Measurements from ENCODE around the gene THADA.

DNA sequence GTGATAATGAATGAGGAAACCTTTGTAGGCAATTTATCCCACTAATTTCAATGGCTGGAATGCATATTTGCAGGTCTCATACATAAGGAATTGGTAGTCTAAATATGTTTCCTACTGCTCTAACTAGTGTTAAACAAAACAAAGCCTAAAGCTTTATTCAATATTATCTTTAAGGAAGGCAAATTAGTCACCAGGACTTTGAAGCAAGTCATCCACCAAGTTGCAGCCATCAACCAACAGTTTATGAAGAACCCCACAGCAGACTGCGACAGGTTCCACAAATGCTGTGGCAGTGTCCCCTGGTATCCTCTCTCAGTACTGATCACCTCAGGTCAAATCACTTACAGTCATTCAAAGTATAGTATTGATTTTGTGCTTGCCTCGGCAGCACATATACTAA lies 187.9 kb downstream of the THADA start:
- TF ChIP-seq, protein P1, sequence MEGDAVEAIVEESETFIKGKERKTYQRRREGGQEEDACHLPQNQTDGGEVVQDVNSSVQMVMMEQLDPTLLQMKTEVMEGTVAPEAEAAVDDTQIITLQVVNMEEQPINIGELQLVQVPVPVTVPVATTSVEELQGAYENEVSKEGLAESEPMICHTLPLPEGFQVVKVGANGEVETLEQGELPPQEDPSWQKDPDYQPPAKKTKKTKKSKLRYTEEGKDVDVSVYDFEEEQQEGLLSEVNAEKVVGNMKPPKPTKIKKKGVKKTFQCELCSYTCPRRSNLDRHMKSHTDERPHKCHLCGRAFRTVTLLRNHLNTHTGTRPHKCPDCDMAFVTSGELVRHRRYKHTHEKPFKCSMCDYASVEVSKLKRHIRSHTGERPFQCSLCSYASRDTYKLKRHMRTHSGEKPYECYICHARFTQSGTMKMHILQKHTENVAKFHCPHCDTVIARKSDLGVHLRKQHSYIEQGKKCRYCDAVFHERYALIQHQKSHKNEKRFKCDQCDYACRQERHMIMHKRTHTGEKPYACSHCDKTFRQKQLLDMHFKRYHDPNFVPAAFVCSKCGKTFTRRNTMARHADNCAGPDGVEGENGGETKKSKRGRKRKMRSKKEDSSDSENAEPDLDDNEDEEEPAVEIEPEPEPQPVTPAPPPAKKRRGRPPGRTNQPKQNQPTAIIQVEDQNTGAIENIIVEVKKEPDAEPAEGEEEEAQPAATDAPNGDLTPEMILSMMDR (conservative IDR thresholded peaks at IDR 0.05 in 1 of 2, IDR thresholded peaks at IDR 0.05 in 1 of 2; ENCODE audit: low read depth in 1 of 2, low read length in 2 of 2) = no peak
- TF ChIP-seq EZH2 (IDR thresholded peaks at IDR 0.05; ENCODE audit: low read length, missing control alignments) = no peak
